Mesendoderm (in vitro differentiated cells): ENCODE results near the gene TPCN1.

Source experiments
- DNase-seq: peaks from one replicate; pipeline ENCODE4 v3.0.0; 2013
- H2AK5ac ChIP-seq: 2 replicates; pipeline ENCODE4 v1.6.1; 2013; ENCODE audit warnings: low read length, inconsistent platforms
- H2BK120ac ChIP-seq: 2 replicates; pipeline ENCODE4 v1.6.1; 2013; ENCODE audit warnings: low read depth, mild to moderate bottlenecking, low read length, moderate library complexity, mixed read lengths
- H2BK15ac ChIP-seq: replicated peaks from 2 replicates; pipeline ENCODE4 v1.6.1; 2013; ENCODE audit warnings: low read depth, mild to moderate bottlenecking, moderate library complexity
- H2BK5ac ChIP-seq: 2 replicates; pipeline ENCODE4 v1.6.1; 2013; ENCODE audit warnings: low read length, inconsistent platforms
- H3K18ac ChIP-seq: 2 replicates; pipeline ENCODE4 v1.6.1; 2013; ENCODE audit warnings: mild to moderate bottlenecking, low read length, mixed read lengths
- H3K23ac ChIP-seq: one replicate; pipeline ENCODE4 v1.6.1; 2013; ENCODE audit warnings: low read length
- H3K27ac ChIP-seq: 2 replicates; pipeline ENCODE4 v1.5.1; 2013; ENCODE audit warnings: low read depth, mild to moderate bottlenecking, inconsistent platforms, low read length, moderate library complexity
- H3K27me3 ChIP-seq: 2 replicates; pipeline ENCODE4 v1.6.1; 2013; ENCODE audit warnings: low read length, control low read depth, mild to moderate bottlenecking, inconsistent platforms; ENCODE audit not compliant: insufficient read depth, poor library complexity
- H3K36me3 ChIP-seq: 2 replicates; pipeline ENCODE4 v1.6.1; 2013; ENCODE audit warnings: low read length, inconsistent platforms; ENCODE audit not compliant: control insufficient read depth, insufficient read depth
- H3K4ac ChIP-seq: one replicate; pipeline ENCODE4 v1.6.1; 2013; ENCODE audit warnings: low read depth, mild to moderate bottlenecking, low read length, moderate library complexity
- H3K4me1 ChIP-seq: 2 replicates; pipeline ENCODE4 v1.6.1; 2013; ENCODE audit warnings: low read depth, low read length, inconsistent platforms; ENCODE audit not compliant: control insufficient read depth
- H3K4me2 ChIP-seq: 2 replicates; pipeline ENCODE4 v1.6.1; 2013; ENCODE audit warnings: low read length
- H3K4me3 ChIP-seq: 2 replicates; pipeline ENCODE4 v1.5.1; 2013; ENCODE audit warnings: mild to moderate bottlenecking, low read length
- H3K56ac ChIP-seq: one replicate; pipeline ENCODE4 v1.6.1; 2013; ENCODE audit warnings: low read length
- H3K79me1 ChIP-seq: 2 replicates; pipeline ENCODE4 v1.6.1; 2013; ENCODE audit warnings: low read length, inconsistent platforms
- H3K79me2 ChIP-seq: 2 replicates; pipeline ENCODE4 v1.6.1; 2013; ENCODE audit warnings: mild to moderate bottlenecking, low read length; ENCODE audit not compliant: control insufficient read depth, insufficient read depth
- H3K9ac ChIP-seq: 2 replicates; pipeline ENCODE4 v1.6.1; 2013; ENCODE audit warnings: low read length, inconsistent platforms
- H4K5ac ChIP-seq: one replicate; pipeline ENCODE4 v1.6.1; 2013; ENCODE audit warnings: low read length
- H4K8ac ChIP-seq: one replicate; pipeline ENCODE4 v1.6.1; 2013; ENCODE audit warnings: low read depth, mild to moderate bottlenecking, control low read depth, low read length, moderate library complexity
- WGBS: extraction: QIAGEN DNeasy Blood & Tissue Kit; methylation state at CpG from one replicate; pipeline ENCODE4 v1.1.7; 2013; ENCODE audit warnings: low lambda C conversion rate, missing lambda C conversion rate; ENCODE audit not compliant: insufficient coverage; ENCODE audit errors: extremely low coverage; 5-methylcytosine and 5-hydroxymethylcytosine counted together

The TPCN1 gene

GRCh38 chr12:113248051-113248825 is 27.0 kb downstream of the TPCN1 start:
- no peak for DNase-seq
- Histone ChIP-seq H3K27me3 (no peaks in the 10 kb centered on the region), H4K8ac (no peak overlapping the region), H2AK5ac (no peak overlapping the region), H2BK120ac (no peak overlapping the region), H2BK15ac (no peak overlapping the region), H3K4me1 (peaks cover 13% of the 10 kb centered on the region), H3K4ac (no peak overlapping the region), H3K4me3 (no peak overlapping the region), H3K79me2 (no peaks in the 10 kb centered on the region), H3K18ac (no peak overlapping the region), H4K5ac (no peak overlapping the region), H3K27ac (no peak overlapping the region), H2BK5ac (no peak overlapping the region), H3K4me2 (no peak overlapping the region), H3K9ac (no peak overlapping the region), H3K56ac (no peak overlapping the region), H3K36me3 (no peaks in the 10 kb centered on the region), H3K79me1 (no peaks in the 10 kb centered on the region), H3K23ac (no peak overlapping the region)
- WGBS, result no CpG with 5 or more reads among the region's 22 CpGs

DNA sequence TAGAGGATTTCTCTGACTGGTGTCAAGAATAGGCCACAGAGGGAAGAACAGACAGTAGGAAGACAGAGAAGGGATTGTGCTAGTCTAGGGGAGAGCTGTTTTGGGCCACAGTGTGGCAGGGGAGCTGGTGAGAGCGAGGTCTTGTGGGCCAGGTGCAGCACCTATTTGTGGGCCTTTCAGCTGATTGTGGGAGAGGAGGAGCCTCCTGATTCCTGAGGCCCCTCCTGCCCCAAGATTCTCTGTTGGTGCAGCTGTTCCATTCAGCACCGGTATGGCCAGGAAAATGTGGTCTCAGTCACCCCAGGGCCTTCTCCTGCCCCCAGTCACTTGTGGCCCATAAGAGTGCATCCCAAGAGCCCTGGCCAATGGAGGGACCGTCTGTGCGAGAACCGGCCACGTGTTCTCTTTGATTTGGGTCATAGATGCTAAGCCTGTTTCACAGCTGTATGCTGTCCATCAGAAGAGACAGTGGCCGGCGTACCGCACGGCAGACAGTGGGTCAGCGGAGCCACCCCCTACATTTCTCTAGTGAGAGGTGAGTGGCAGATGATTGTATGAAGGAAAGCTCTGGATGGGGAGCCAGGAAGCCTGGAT is 27.7 kb downstream of the TPCN1 start:
- H3K27ac ChIP-seq, result no peak overlapping the region
- H3K79me2 ChIP-seq, result no peaks in the 10 kb centered on the region
- no peak overlapping the region for H2BK15ac ChIP-seq
- no peak overlapping the region for H3K18ac ChIP-seq
- peaks cover 13% of the 10 kb centered on the region for H3K4me1 ChIP-seq
- H4K5ac ChIP-seq, result no peak overlapping the region
- no peak overlapping the region for H2BK120ac ChIP-seq
- no peak overlapping the region for H2AK5ac ChIP-seq
- no peaks in the 10 kb centered on the region for H3K27me3 ChIP-seq
- no peak overlapping the region for H3K56ac ChIP-seq
- H3K36me3 ChIP-seq, result no peaks in the 10 kb centered on the region
- no peak overlapping the region for H3K4me3 ChIP-seq
- no peak overlapping the region for H4K8ac ChIP-seq
- no peak overlapping the region for H3K4ac ChIP-seq
- H3K9ac ChIP-seq, result no peak overlapping the region
- no peak overlapping the region for H3K4me2 ChIP-seq
- no peak overlapping the region for H2BK5ac ChIP-seq
- WGBS, result no CpG with 5 or more reads among the region's 11 CpGs
- H3K79me1 ChIP-seq, result no peaks in the 10 kb centered on the region
- H3K23ac ChIP-seq, result no peak overlapping the region
- DNase-seq, result no peak

DNA sequence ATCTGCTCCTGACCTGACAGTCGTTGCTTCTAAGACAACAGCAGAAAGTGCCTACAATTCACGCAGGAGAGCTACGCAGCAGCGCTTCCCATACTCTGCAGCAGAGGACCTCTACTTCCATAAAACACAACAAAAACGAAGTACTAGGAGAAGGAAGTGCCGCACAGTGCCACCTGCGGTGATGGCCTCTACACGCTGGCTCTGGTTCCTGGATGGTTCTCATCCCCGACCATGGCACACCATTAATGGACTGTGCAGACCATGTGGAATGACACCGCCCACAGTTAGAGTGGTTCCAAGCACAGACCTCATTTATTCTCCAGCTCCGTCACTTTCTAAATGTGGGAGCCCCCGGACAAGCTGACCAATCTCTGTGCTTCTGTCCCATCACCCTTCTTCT is 28.3 kb downstream of the TPCN1 start:
- H3K23ac ChIP-seq, result no peak overlapping the region

GRCh38 chr12:113250045-113250444 is 28.8 kb downstream of the TPCN1 start:
- H2BK5ac ChIP-seq, result no peak overlapping the region
- H3K79me1 ChIP-seq, result no peaks in the 10 kb centered on the region
- H3K18ac ChIP-seq, result no peak overlapping the region
- no peak overlapping the region for H3K9ac ChIP-seq
- no peaks in the 10 kb centered on the region for H3K36me3 ChIP-seq
- no peak overlapping the region for H2BK120ac ChIP-seq
- no peak overlapping the region for H3K27ac ChIP-seq
- H2AK5ac ChIP-seq, result no peak overlapping the region
- H3K4me2 ChIP-seq, result no peak overlapping the region
- H3K79me2 ChIP-seq, result no peaks in the 10 kb centered on the region
- no peaks in the 10 kb centered on the region for H3K27me3 ChIP-seq
- no peak overlapping the region for H4K8ac ChIP-seq
- H3K4me3 ChIP-seq, result no peak overlapping the region
- H3K4me1 ChIP-seq, result peaks cover 13% of the 10 kb centered on the region
- no CpG with 5 or more reads among the region's 6 CpGs for WGBS
- H3K23ac ChIP-seq, result no peak overlapping the region
- no peak overlapping the region for H4K5ac ChIP-seq
- H3K56ac ChIP-seq, result no peak overlapping the region
- no peak overlapping the region for H3K4ac ChIP-seq
- DNase-seq, result no peak
- no peak overlapping the region for H2BK15ac ChIP-seq

More for the DNA sequence above, 28.3 kb downstream of the TPCN1 start:
- Histone ChIP-seq H2BK5ac (no peak overlapping the region), H3K27me3 (no peaks in the 10 kb centered on the region), H3K4ac (no peak overlapping the region), H3K79me2 (no peaks in the 10 kb centered on the region), H3K9ac (no peak overlapping the region), H4K5ac (no peak overlapping the region), H3K4me3 (no peak overlapping the region), H2BK120ac (no peak overlapping the region), H3K56ac (no peak overlapping the region), H3K79me1 (no peaks in the 10 kb centered on the region), H3K36me3 (no peaks in the 10 kb centered on the region), H3K4me2 (no peak overlapping the region), H3K18ac (no peak overlapping the region), H3K4me1 (peaks cover 13% of the 10 kb centered on the region), H2AK5ac (no peak overlapping the region), H4K8ac (no peak overlapping the region), H2BK15ac (no peak overlapping the region), H3K27ac (no peak overlapping the region)
- no peak for DNase-seq
- WGBS, result no CpG with 5 or more reads among the region's 12 CpGs

GRCh38 chr12:113251404-113252070 is 30.3 kb downstream of the TPCN1 start:
- H2AK5ac ChIP-seq, result no peak overlapping the region
- H3K18ac ChIP-seq, result no peak overlapping the region
- H3K9ac ChIP-seq, result no peak overlapping the region
- H4K5ac ChIP-seq, result no peak overlapping the region
- H3K23ac ChIP-seq, result no peak overlapping the region
- no peak overlapping the region for H3K4me3 ChIP-seq
- H3K4me1 ChIP-seq, result peaks cover 5% of the 10 kb centered on the region
- H3K36me3 ChIP-seq, result no peaks in the 10 kb centered on the region
- no peak overlapping the region for H2BK15ac ChIP-seq
- H3K4ac ChIP-seq, result no peak overlapping the region
- H3K79me1 ChIP-seq, result no peaks in the 10 kb centered on the region
- DNase-seq, result no peak
- H3K4me2 ChIP-seq, result no peak overlapping the region
- no peak overlapping the region for H2BK120ac ChIP-seq
- no peaks in the 10 kb centered on the region for H3K79me2 ChIP-seq
- no peak overlapping the region for H3K27ac ChIP-seq
- WGBS, result no CpG with 5 or more reads among the region's 16 CpGs
- H2BK5ac ChIP-seq, result no peak overlapping the region
- no peak overlapping the region for H4K8ac ChIP-seq
- no peaks in the 10 kb centered on the region for H3K27me3 ChIP-seq
- H3K56ac ChIP-seq, result no peak overlapping the region
